Esophagus squamous epithelium (tissue), 5 donors: ENCODE results near the gene MUTYH. TPM values are rescaled to one million over a fixed set of nuclear protein-coding genes. Genes with fewer than 3 reads are reported as not detected.

ENCODE experiments used
- DNase-seq: peaks from one replicate; lab custom pipeline; 2025; lab: John Stamatoyannopoulos, UW
- H3K27ac ChIP-seq, 4 donors: fragments of 200-600 bp; sonication (generic); one replicate each; pipeline ENCODE4 v1.5.1; 2016 to 2019; ENCODE audit warnings: mild to moderate bottlenecking in 1 of 4
- H3K27me3 ChIP-seq, 4 donors: fragments of 200-600 bp; sonication (generic); 1 replicate in 3 of 4; 2 replicates in 1 of 4; pipeline versions ENCODE4 v1.5.1 to v1.6.0; 2017 to 2021; ENCODE audit warnings: antibody characterized with exemption in 1 of 4
- H3K36me3 ChIP-seq, 3 donors: fragments of 200-600 bp; sonication (generic); one replicate each; pipeline ENCODE4 v1.5.1; 2016 to 2019
- H3K4me1 ChIP-seq, 3 donors: fragments of 200-600 bp; sonication (generic); one replicate each; pipeline ENCODE4 v1.5.1; 2017 to 2019
- H3K4me3 ChIP-seq, 4 donors: fragments of 200-600 bp; sonication (generic); 1 replicate in 3 of 4; 2 replicates in 1 of 4; pipeline ENCODE4 v1.5.1; 2016 to 2019; ENCODE audit warnings: mild to moderate bottlenecking in 2 of 4, moderate library complexity in 1 of 4
- H3K9me3 ChIP-seq, 3 donors: fragments of 200-600 bp; sonication (generic); one replicate each; pipeline ENCODE4 v1.5.1; 2016 to 2019
- CTCF ChIP-seq, 6 experiments: fragments of 450-650 bp in 4 of 6; fragments of 200-600 bp in 2 of 6; sonication (generic) in 2 of 6; IDR thresholded peaks; one replicate each; pipeline ENCODE4 v1.5.1; 2016 to 2019; ENCODE audit warnings: antibody characterized with exemption in 6 of 6, mild to moderate bottlenecking in 4 of 6, moderate library complexity in 4 of 6
- POLR2A ChIP-seq, 4 donors: fragments of 450-650 bp; IDR thresholded peaks; one replicate each; pipeline ENCODE4 v1.6.1; 2017; ENCODE audit warnings: antibody characterized with exemption in 4 of 4, mild to moderate bottlenecking in 4 of 4, moderate library complexity in 3 of 4
- WGBS, 2 donors: methylation state at CpG; one replicate each; pipeline ENCODE4 v1.1.5; 2018; 5-methylcytosine and 5-hydroxymethylcytosine counted together
- intact Hi-C: fragments of 100-400 bp; cut with DNase I; formaldehyde crosslinking; loops from one replicate; pipeline ENCODE4 v1.15.0; 2022
- total RNA-seq, 4 donors: library from RNA; depleted of rRNA; stranded (reverse); fragments of >200 nt; gene quantifications; one replicate each; pipeline ENCODE4 v1.1.0, GENCODE V29; 2016
- donor health status: DM: yes; HTN: yes; CAD: no.

The MUTYH gene
- total RNA-seq, 4 donors from 2014 or later: 8.4 to 23.5 (median 19.1) TPM

GRCh38 chr1:45325851-45326506 lies 14.3 kb downstream of the MUTYH start:
- peaks cover 17 to 38% (median 19%) of the 10 kb centered on the region in 3 donors for H3K4me1 ChIP-seq
- no peaks in the 10 kb centered on the region for H3K9me3 ChIP-seq
- TF ChIP-seq POLR2A (IDR thresholded peaks at IDR 0.05): no peak
- TF ChIP-seq CTCF (IDR thresholded peaks at IDR 0.05): no peak
- H3K36me3 ChIP-seq: peaks cover 0 to 16% (median 0%) of the 10 kb centered on the region in 3 donors
- DNase-seq: no peak
- 49 to 61% methylated on average over 6 of the region's 6 CpGs for WGBS, 2 donors
- peak overlapping the region in 3 of 4 donors; percentile 58 to 68 (median 60) for H3K4me3 ChIP-seq
- peak overlapping the region in 1 of 4 donors; percentile 60 for H3K27ac ChIP-seq
- no peaks in the 10 kb centered on the region for H3K27me3 ChIP-seq
- intact Hi-C loops: no loop called here

GRCh38 chr1:45322486-45323040 lies 17.7 kb downstream of the MUTYH start:
- 80 to 84% methylated on average over 10 of the region's 10 CpGs for WGBS, 2 donors
- Histone ChIP-seq H3K36me3 (no peaks in the 10 kb centered on the region), H3K27ac (no peak overlapping the region), H3K4me3 (no peak overlapping the region), H3K9me3 (no peaks in the 10 kb centered on the region), H3K27me3 (no peaks in the 10 kb centered on the region), H3K4me1 (peaks cover 8 to 16% (median 11%) of the 10 kb centered on the region in 3 donors)
- no peak for DNase-seq
- no peak for TF ChIP-seq CTCF (IDR thresholded peaks at IDR 0.05)
- TF ChIP-seq POLR2A (IDR thresholded peaks at IDR 0.05): no peak
- intact Hi-C loops: no loop called here

GRCh38 chr1:45321444-45321843 lies 18.8 kb downstream of the MUTYH start:
- no peaks in the 10 kb centered on the region for H3K9me3 ChIP-seq
- no peaks in the 10 kb centered on the region for H3K27me3 ChIP-seq
- no peak for DNase-seq
- no peak overlapping the region for H3K27ac ChIP-seq
- no peak overlapping the region for H3K4me3 ChIP-seq
- WGBS, 2 donors: 62 to 92% methylated on average over 2 to 5 of the region's 5 CpGs
- intact Hi-C loops: no loop called here
- H3K36me3 ChIP-seq: no peaks in the 10 kb centered on the region
- no peak for TF ChIP-seq POLR2A (IDR thresholded peaks at IDR 0.05)
- no peak for TF ChIP-seq CTCF (IDR thresholded peaks at IDR 0.05)
- H3K4me1 ChIP-seq: peaks cover 0 to 5% (median 3%) of the 10 kb centered on the region in 3 donors

GRCh38 chr1:45319761-45320160 lies 20.5 kb downstream of the MUTYH start:
- Histone ChIP-seq H3K4me1 (no peaks in the 10 kb centered on the region), H3K36me3 (no peaks in the 10 kb centered on the region), H3K9me3 (no peaks in the 10 kb centered on the region), H3K27ac (no peak overlapping the region), H3K4me3 (no peak overlapping the region), H3K27me3 (no peaks in the 10 kb centered on the region)
- intact Hi-C loops: no loop called here
- no peak for TF ChIP-seq POLR2A (IDR thresholded peaks at IDR 0.05)
- TF ChIP-seq CTCF (IDR thresholded peaks at IDR 0.05): no peak
- WGBS, 2 donors: 85 to 91% methylated on average over 4 of the region's 4 CpGs
- DNase-seq: no peak

GRCh38 chr1:45317166-45317565 lies 23.1 kb downstream of the MUTYH start:
- Histone ChIP-seq H3K4me3 (no peak overlapping the region), H3K27me3 (no peaks in the 10 kb centered on the region), H3K27ac (no peak overlapping the region), H3K9me3 (no peaks in the 10 kb centered on the region), H3K36me3 (no peaks in the 10 kb centered on the region), H3K4me1 (no peaks in the 10 kb centered on the region)
- DNase-seq: no peak
- intact Hi-C loops: no loop called here
- TF ChIP-seq POLR2A (IDR thresholded peaks at IDR 0.05) (no peak), CTCF (IDR thresholded peaks at IDR 0.05) (no peak)
- 64 to 77% methylated on average over 4 of the region's 4 CpGs for WGBS, 2 donors
